Sciatic nerve (tissue), 2 donors: ENCODE data around the gene WASHC4. TPM values are rescaled to one million over a fixed set of nuclear protein-coding genes. Genes with fewer than 3 reads are reported as not detected.
"Not testable (repeated sequence)": the region's sequence is repeated elsewhere in the genome, so short reads cannot be mapped to it uniquely, and the experiment has no call there.

Experiments
- ATAC-seq: fragments of 200-7000 bp; cut with Tn5 transposase; one replicate; pipeline ENCODE4 v1.9.1; 2020; ENCODE audit warnings: mild to moderate bottlenecking, moderate library complexity
- DNase-seq: peaks from one replicate; pipeline ENCODE4 v3.0.0-alpha.2; 2020; ENCODE audit warnings: low spot score
- intact Hi-C: fragments of 100-400 bp; cut with DNase I; formaldehyde crosslinking; loops from one replicate; pipeline ENCODE4 v1.14.2; 2022
- total RNA-seq: library from RNA; stranded (reverse); fragmentation: NEBNext Ultra II Directional; extraction: Animal tissue kit (Norgen Biotek cat#: 25700); gene quantifications from one replicate; pipeline ENCODE4 v1.2.1, GENCODE V29; 2021
- donor health status: DM: no; HTN: no; CAD: no.
- donor health status: DM: no; HTN: no; CAD: no.

Gene WASHC4
- total RNA-seq, 1 donor from 2014 or later = 78.4 TPM

DNA sequence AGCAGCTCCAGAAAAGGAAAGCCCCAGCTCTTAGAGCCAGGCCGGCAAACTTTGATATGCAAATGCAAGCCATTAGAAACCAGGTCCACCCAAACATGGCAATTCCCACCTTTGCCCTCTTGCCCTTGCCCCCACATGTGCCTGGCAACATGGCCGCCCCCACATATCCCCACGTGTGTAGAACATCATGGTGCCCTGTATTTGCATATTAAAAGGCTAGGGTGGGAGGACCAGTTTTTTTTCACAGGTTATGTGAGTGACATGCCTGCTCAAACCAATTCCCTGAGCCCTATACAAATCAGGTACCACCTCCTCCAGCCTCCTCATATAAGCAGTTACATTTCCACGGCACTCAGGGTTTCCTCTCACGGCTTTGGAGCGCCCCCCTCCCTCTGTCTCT is 17.2 kb upstream of the WASHC4 start:
- ATAC-seq = no peak
- intact Hi-C loops = no loop called here
- no peak for DNase-seq

DNA sequence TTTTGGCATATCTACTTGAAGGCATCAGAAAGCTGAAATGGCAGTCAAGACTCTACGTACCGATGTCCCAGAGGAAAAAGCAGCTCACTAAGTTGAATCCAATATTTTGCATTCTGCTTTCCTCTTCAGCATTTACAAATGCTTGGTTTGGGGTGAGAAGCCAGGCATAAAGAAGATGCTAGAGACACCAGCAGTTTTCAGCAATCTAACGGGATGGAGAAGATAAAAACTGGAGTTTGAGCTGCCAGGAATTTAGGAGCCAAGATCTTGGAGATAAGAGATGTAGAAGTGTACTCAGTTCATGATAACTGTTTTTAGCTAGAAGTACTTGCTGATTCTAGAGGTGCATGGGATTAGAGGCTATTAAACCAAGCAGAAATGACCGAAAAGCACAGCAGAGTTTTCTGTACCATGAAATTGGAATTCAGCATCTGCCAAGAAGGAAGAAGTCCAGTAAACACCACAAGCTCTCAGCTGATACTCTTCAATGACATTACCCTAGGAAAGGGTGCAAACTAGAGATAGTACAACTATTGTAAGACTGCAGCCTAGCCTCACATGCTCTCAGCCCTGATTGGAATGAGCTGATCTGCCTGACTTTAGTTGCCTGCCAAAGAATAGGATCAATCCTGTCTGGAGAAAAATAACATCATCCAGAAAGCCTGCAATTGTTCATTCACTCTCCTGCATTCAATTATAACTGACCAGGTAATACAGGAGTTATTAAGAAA is 15.9 kb upstream of the WASHC4 start:
- ATAC-seq (no peak), DNase-seq (no peak)
- intact Hi-C loops = no loop called here

DNA sequence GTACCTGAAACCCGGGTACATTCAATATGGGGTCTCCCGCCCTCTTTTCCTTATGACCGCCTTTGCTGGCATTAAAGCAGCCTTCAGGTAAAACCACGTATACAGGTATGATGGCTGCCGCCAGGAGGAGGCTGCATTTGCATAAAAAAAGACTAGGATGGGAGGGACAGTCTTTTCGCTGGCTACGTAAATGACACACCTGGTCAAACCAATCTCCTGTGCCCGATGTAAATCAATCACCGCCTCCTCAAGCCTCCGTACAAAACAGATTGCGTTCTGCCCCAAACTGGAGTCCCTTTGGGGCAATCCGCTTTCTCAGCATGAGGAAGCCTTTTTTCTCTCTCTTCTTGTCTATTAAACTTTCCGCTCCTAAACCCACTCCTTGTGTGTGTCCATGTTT is 15.2 kb upstream of the WASHC4 start:
- intact Hi-C loops = no loop called here
- no peak for ATAC-seq
- DNase-seq = no peak

GRCh38 chr12:105095338-105095737 is 12.2 kb upstream of the WASHC4 start:
- DNase-seq, ATAC-seq, intact Hi-C loops: not testable (repeated sequence)

GRCh38 chr12:105099356-105099755 is 8.2 kb upstream of the WASHC4 start:
- no peak for DNase-seq
- no peak for ATAC-seq
- intact Hi-C loops = no loop called here

DNA sequence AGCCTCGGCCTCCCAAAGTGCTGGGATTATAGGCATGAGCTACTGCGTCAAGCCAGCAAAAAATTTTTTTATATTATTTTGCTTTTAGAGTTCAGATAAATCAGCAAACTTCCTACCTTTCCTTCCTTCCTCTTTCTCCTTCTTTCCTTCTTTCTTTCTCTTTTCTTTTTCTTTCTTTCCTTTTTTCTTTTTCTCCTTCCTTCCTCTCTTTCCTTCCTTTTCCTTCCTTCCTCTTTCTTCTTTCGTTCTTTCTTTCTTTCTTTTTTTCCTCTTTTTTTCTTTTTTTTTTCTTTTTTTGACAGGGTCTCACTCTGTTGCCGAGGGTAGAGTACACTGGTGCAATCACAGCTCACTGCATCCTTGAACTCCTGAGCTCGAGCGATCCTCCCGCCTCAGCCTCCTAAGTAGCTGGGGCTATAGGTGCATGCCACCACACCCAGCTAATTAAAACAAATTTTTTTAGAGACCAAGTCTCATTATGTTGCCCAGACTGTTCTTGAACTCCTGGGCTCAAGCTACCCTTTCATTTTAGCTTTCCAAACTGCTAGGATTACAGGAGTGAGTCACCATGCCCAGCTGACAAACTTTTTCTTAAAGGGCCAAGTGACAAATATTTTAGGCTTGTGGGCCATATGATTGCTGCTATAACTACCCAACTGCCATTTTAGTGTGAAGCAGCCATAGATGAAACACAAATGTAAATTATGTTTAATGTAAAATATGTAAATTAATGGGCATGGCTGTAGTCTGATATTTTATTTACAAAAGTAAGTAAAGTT is 7.1 kb upstream of the WASHC4 start:
- no peak for DNase-seq
- intact Hi-C loops = no loop called here
- peak; percentile 61 for ATAC-seq

- DNase-seq (no peak), ATAC-seq (peak; percentile 73)
- intact Hi-C loops = no loop called here
Observed at GRCh38 chr12:105100998-105101397, 6.5 kb upstream of the WASHC4 start.

- intact Hi-C loops = no loop called here
- no peak for DNase-seq
- ATAC-seq = no peak
Observed at GRCh38 chr12:105102673-105103072, 4.9 kb upstream of the WASHC4 start.

DNA sequence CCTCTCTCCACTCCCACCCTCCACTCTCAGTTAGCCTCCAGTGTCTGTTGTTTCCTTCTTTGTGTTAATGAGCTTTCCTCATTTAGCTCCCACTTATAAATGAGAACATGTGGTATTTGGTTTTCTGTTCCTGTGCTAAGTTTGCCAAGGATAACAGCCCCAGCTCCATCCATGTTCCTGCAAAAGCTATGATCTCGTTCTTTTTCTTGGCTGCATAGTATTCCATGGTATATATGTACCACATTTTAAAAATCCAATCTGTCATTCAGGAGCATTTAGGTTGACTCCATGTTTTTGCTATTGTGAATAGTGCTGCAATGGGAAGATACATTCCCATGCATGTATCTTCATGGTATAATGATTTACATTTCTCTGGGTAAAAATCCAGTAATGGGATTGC is 2.8 kb upstream of the WASHC4 start:
- DNase-seq = no peak

DNA sequence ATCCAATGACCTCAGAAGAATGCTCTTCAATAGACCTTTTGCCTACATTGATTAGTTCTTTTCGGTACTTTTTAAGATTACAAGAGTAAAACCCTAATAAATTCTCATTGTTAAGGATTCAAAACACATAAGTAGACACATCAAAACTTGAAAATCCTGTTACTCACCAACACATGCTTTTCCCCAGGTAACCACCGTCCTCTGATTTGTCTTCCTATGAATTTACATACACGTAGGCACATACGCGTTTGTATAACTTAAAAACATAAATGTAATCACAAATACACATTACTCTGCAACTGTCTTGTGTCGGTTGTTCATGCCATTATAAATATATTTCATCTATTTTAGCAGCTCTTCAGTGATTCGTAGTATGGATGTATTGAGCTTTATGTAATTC is 910 bp upstream of the WASHC4 start:
- intact Hi-C loops = no loop called here
- DNase-seq (no peak), ATAC-seq (no peak)

More for the DNA sequence above, 2.8 kb upstream of the WASHC4 start:
- no peak for ATAC-seq
- intact Hi-C loops = no loop called here

- DNase-seq (no peak), ATAC-seq (peak; percentile 42)
- intact Hi-C loops = no loop called here
Observed at GRCh38 chr12:105107171-105107493, 399 bp upstream of the WASHC4 start.

- ATAC-seq (no peak), DNase-seq (no peak)
- intact Hi-C loops = no loop called here
Observed at GRCh38 chr12:105109465-105110212, 2.1 kb downstream of the WASHC4 start.

DNA sequence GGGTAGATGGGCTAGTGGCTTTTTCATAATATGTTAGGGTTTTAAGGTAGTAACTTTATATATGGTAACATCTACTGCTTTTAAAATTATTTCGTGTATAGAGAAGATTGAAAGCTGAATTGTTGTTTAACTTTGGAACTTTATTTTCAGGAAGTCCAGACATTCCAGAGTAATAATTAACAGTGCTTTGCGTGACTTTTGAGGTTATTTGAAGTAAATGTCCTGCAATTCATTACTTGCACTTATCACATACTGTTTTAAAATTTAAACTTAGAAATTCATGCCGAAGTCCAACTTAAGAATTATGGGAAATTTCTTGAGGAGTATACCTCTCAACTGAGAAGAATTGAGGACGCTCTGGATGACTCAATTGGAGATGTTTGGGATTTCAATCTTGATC is 3.3 kb downstream of the WASHC4 start:
- ATAC-seq (no peak), DNase-seq (no peak)
- intact Hi-C loops = no loop called here

- DNase-seq (no peak), ATAC-seq (no peak)
- intact Hi-C loops = no loop called here
Observed at GRCh38 chr12:105113094-105113493, 5.6 kb downstream of the WASHC4 start.

DNA sequence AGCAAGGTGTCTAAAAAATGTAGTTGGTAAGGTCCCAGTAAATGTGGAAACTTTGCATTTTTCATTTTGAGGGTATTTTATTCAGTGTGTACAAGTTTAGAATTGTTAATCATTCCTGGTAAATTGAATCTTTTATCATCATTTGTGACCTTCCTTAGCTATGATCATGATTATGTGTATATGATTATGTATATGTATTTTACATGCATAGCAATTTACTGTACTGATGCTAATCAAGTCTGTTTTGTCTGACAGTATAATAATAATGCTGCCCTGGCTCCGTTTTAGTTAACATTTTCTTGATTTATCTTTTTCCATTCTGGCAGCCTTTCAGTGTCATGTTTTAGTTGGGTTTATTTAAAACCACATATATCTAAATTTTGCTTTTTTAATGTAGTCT is 9.4 kb downstream of the WASHC4 start:
- no peak for ATAC-seq
- intact Hi-C loops = no loop called here
- DNase-seq = no peak

- DNase-seq = no peak
- ATAC-seq = no peak
- intact Hi-C loops = no loop called here
Observed at GRCh38 chr12:105120551-105120950, 13.0 kb downstream of the WASHC4 start.

GRCh38 chr12:105138248-105138647 is 30.7 kb downstream of the WASHC4 start:
- no peak for DNase-seq
- ATAC-seq = no peak
- intact Hi-C loops = no loop called here

DNA sequence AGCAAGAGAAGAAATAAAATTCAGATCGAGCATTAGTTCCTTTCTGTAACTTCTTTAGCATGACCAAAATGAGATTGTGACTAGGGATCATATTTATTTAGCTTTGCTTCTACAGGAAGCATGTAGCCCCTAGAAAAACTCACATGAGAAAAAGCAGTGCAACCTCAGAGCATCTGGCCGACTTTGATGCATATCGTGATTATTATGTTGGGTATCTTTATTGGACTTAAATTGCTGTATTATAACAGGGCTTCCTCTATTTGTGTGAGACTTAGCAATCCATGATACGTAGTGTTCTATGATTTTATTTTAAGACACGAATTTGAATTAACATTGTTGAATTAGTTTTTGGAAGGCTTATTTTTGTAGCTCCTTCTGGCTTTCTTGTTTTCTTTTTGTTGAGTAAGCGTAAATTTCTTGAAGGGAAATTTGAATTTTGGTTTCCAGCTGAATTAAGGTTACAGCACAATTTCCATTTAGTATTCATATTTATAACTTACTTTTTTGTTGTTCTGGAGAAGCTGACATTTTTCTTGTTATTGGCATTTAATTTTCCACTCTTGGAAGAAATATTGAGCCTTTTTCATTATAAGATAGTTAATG is 33.9 kb downstream of the WASHC4 start:
- intact Hi-C loops = no loop called here
- DNase-seq (no peak), ATAC-seq (no peak)

DNA sequence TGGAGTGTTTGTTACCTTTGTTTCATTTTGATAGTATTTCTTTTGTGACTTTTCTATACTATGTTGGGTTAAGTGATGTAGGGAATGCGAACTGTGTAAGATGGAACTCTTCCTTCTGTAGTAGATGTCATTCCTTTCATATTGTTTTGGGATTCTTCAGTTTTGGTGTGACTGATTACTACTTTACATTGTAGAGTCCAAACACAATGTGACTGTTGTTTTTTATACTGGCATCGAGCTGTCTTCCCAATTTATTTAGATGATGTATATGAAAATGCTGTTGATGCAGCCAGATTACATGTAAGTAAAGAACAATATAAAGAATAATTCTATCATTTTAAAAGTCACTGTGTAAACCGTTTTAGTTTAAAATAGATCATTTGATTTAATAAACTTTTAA is 34.7 kb downstream of the WASHC4 start:
- DNase-seq (no peak), ATAC-seq (no peak)
- intact Hi-C loops = no loop called here

- ATAC-seq (no peak), DNase-seq (no peak)
- intact Hi-C loops = no loop called here
Observed at GRCh38 chr12:105156260-105156659, 48.7 kb downstream of the WASHC4 start.
